GM12878 (cell line): Measurements from ENCODE around the gene TMEM259.

Experiments used
- EP300 ChIP-seq, 2 experiments: fragments of 150-350 bp in 1 of 2; IDR thresholded peaks; 2 replicates each; pipeline ENCODE4 v1.6.1; 2011 to 2012; ENCODE audit warnings: low read depth in 2 of 2, low read length in 2 of 2, borderline replicate concordance in 1 of 2, improper control_type of control experiment in 1 of 2, inconsistent platforms in 1 of 2; ENCODE audit not compliant: control insufficient read depth in 1 of 2
- MXI1 ChIP-seq: fragments of 150-350 bp; IDR thresholded peaks from 2 replicates; pipeline ENCODE4 v1.6.1; 2011; ENCODE audit warnings: low read depth, mild to moderate bottlenecking, inconsistent platforms, low read length, improper control_type of control experiment
- RAD21 ChIP-seq: IDR thresholded peaks from 2 replicates; pipeline ENCODE4 v1.6.1; 2011; ENCODE audit warnings: mild to moderate bottlenecking, low read depth, low read length, moderate library complexity; ENCODE audit not compliant: insufficient read depth
- SP1 ChIP-seq: IDR thresholded peaks from one replicate; pipeline ENCODE4 v1.6.1; 2011; ENCODE audit warnings: low read depth, low read length
- SREBF1 ChIP-seq: IDR thresholded peaks from 2 replicates; pipeline ENCODE4 v1.6.1; 2012; ENCODE audit warnings: mild to moderate bottlenecking, low read length
- ZNF24 ChIP-seq: fragments of 450-650 bp; IDR thresholded peaks from 2 replicates; pipeline ENCODE4 v1.6.1; 2017; ENCODE audit warnings: antibody characterized with exemption, mild to moderate bottlenecking
- TF ChIP-seq, protein P1 (sequence below): IDR thresholded peaks from 2 replicates; pipeline ENCODE4 v1.6.1; 2011; ENCODE audit warnings: borderline replicate concordance, low read depth, mild to moderate bottlenecking, moderate library complexity, mixed read lengths, low read length; ENCODE audit not compliant: insufficient read depth; ENCODE audit errors: extremely low read length

DNA sequence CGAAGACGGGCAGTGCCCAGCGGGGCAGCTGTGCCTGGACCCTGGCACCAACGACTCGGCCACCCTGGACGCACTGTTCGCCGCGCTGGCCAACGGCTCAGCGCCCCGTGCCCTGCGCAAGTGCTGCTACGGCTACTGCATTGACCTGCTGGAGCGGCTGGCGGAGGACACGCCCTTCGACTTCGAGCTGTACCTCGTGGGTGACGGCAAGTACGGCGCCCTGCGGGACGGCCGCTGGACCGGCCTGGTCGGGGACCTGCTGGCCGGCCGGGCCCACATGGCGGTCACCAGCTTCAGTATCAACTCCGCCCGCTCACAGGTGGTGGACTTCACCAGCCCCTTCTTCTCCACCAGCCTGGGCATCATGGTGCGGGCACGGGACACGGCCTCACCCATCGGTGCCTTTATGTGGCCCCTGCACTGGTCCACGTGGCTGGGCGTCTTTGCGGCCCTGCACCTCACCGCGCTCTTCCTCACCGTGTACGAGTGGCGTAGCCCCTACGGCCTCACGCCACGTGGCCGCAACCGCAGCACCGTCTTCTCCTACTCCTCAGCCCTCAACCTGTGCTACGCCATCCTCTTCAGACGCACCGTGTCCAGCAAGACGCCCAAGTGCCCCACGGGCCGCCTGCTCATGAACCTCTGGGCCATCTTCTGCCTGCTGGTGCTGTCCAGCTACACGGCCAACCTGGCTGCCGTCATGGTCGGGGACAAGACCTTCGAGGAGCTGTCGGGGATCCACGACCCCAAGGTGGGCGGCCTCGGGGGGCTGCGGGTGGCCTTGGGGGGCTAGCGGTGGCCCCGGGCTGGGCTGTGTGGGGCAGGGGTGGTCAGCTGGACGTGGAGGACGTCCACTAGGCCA lies 15.9 kb downstream of the TMEM259 start:
- TF ChIP-seq RAD21 (no peak), ZNF24 (no peak), SP1 (no peak), EP300 (IDR thresholded peaks at IDR 0.05; ENCODE audit: borderline replicate concordance in 1 of 2, control insufficient read depth in 1 of 2, low read depth in 2 of 2, low read length in 2 of 2) (no peak), SREBF1 (no peak), MXI1 (no peak)
- TF ChIP-seq, protein P1, sequence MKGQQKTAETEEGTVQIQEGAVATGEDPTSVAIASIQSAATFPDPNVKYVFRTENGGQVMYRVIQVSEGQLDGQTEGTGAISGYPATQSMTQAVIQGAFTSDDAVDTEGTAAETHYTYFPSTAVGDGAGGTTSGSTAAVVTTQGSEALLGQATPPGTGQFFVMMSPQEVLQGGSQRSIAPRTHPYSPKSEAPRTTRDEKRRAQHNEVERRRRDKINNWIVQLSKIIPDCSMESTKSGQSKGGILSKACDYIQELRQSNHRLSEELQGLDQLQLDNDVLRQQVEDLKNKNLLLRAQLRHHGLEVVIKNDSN: no peak
